ENCODE results near the gene RIN3.

DNA sequence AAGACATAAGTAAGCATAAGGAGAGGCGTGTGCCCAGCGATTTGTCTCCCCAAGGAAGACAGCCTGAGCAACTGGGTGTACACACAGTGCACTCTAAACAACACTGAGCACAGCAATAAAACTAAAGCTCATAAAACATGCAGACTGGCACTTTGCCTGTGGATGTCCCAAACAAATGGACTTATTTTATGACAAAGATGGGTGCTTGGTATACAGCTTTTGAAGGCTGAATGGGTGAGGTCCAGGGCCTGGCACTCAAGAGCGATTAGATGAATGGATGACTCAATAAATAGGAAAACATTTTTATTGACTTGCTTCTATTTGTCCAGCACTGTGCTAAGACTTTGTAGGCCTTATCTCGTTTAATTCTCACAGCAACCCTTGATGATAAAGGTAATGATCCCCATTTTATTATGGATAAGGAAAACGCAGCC is 206.3 kb downstream of the RIN3 start:
- TF ChIP-seq CTCF (IDR thresholded peaks at IDR 0.05) (no peak), ZFX (IDR thresholded peaks at IDR 0.05; ENCODE audit: borderline replicate concordance) (no peak)
